ENCODE results near the gene TSPAN18. TPM values are rescaled to one million over a fixed set of nuclear protein-coding genes. Genes with fewer than 3 reads are reported as not detected.

TSPAN18 gene
- total and polyA plus RNA-seq, 2 of the 8 experiments (the other 6 are each of a cell fraction or from before 2014, with no cell fraction given), result 5.2 to 10.2 TPM

- TF ChIP-seq, protein P1, sequence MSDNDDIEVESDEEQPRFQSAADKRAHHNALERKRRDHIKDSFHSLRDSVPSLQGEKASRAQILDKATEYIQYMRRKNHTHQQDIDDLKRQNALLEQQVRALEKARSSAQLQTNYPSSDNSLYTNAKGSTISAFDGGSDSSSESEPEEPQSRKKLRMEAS (IDR thresholded peaks at IDR 0.05), result peak; percentile 54; the same call in 1 of the 2 replicates
- TF ChIP-seq SIN3A (conservative IDR thresholded peaks at IDR 0.05 in 1 of 2, IDR thresholded peaks at IDR 0.05 in 1 of 2; ENCODE audit: low read depth in 1 of 2, low read length in 2 of 2) (no peak), HDAC2 (IDR thresholded peaks at IDR 0.05; ENCODE audit: borderline replicate concordance in 1 of 2, low read depth in 2 of 2, low read length in 2 of 2) (peak in 1 of 2 experiments; percentile 83; a peak in 1 of 4 replicates), SP4 (IDR thresholded peaks at IDR 0.05; ENCODE audit: low read length) (no peak), ASH2L (IDR thresholded peaks at IDR 0.05; ENCODE audit: low read length) (no peak), KDM1A (IDR thresholded peaks at IDR 0.05; ENCODE audit: borderline replicate concordance, low read length) (peak; percentile 97), HDAC6 (IDR thresholded peaks at IDR 0.05; ENCODE audit: low read depth, low read length) (no peak), JUND (IDR thresholded peaks at IDR 0.05; ENCODE audit: low read length) (no peak), BCL11A (IDR thresholded peaks at IDR 0.05; ENCODE audit: low read depth in 2 of 2, low read length in 2 of 2) (no peak), PHF8 (conservative IDR thresholded peaks at IDR 0.05; ENCODE audit: low read depth, low read length) (no peak)
- TF ChIP-seq, protein P2, sequence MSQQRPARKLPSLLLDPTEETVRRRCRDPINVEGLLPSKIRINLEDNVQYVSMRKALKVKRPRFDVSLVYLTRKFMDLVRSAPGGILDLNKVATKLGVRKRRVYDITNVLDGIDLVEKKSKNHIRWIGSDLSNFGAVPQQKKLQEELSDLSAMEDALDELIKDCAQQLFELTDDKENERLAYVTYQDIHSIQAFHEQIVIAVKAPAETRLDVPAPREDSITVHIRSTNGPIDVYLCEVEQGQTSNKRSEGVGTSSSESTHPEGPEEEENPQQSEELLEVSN (IDR thresholded peaks at IDR 0.05), result peak; percentile 29
These were observed 217.6 kb downstream of the TSPAN18 start (continued) for GRCh38 chr11:44944181-44944852.
